ENCODE results near the gene TARS2.

DNA sequence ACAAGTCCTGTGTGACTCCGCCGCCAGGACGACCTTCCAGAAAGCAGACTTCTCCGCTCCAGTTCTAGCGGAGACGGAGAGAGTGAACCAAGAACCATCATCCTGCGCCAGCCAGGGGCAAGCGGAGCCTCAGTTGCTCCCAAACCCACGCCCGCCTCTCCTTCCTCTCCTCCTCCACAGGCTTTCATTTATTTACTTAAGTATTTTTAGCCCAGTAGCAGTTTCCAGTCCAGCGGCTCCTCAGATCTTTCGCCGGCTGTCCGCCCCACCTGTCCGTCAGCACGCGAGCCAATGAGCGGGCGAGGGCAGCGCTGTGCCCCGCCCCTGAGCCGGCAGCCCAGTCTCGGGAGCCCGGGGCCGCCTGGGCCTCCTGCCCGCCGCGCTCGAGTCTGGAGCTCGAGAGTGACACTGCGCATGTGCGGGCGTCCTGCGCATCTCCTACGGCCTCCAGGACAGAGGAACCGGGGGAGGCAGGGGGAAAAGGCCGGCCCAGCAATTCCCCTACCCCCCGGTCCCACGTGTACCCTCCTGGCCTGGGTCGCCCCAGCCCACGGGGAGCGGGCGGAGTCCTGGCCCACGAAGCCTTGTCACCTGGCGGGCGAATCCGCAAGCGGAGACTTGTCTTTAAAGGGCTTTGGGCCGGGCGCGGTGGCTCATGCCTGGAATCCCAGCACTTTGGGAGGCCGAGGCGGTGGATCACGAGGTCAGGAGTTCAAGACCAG, 28.3 kb downstream of the TARS2 start, which contains the start of gene FALEC:
- TF ChIP-seq MXI1 (IDR thresholded peaks at IDR 0.05; ENCODE audit: borderline replicate concordance, low read depth, low read length) (no peak), SMC3 (IDR thresholded peaks at IDR 0.05; ENCODE audit: low read depth, low read length) (no peak), MAZ (IDR thresholded peaks at IDR 0.05; ENCODE audit: borderline replicate concordance, low read depth, low read length) (peak; percentile 39), POLR2A (IDR thresholded peaks at IDR 0.05; ENCODE audit: low read depth, low read length) (0 out of 2 replicates have a peak, but pooled peaks have one; percentile 7), MAFK (IDR thresholded peaks at IDR 0.05; ENCODE audit: low read depth, low read length) (no peak), RAD21 (IDR thresholded peaks at IDR 0.05; ENCODE audit: low read length) (no peak), RFX5 (IDR thresholded peaks at IDR 0.05; ENCODE audit: low read depth, low read length) (no peak), BHLHE40 (IDR thresholded peaks at IDR 0.05; ENCODE audit: low read depth, low read length) (no peak), CEBPB (IDR thresholded peaks at IDR 0.05; ENCODE audit: low read depth, low read length) (no peak), NFE2L2 (IDR thresholded peaks at IDR 0.05; ENCODE audit: low read depth, low read length) (no peak), CHD1 (IDR thresholded peaks at IDR 0.05; ENCODE audit: low read depth, low read length) (no peak), RCOR1 (IDR thresholded peaks at IDR 0.05; ENCODE audit: insufficient replicate concordance, low read length) (no peak)
- TF ChIP-seq, protein P1, sequence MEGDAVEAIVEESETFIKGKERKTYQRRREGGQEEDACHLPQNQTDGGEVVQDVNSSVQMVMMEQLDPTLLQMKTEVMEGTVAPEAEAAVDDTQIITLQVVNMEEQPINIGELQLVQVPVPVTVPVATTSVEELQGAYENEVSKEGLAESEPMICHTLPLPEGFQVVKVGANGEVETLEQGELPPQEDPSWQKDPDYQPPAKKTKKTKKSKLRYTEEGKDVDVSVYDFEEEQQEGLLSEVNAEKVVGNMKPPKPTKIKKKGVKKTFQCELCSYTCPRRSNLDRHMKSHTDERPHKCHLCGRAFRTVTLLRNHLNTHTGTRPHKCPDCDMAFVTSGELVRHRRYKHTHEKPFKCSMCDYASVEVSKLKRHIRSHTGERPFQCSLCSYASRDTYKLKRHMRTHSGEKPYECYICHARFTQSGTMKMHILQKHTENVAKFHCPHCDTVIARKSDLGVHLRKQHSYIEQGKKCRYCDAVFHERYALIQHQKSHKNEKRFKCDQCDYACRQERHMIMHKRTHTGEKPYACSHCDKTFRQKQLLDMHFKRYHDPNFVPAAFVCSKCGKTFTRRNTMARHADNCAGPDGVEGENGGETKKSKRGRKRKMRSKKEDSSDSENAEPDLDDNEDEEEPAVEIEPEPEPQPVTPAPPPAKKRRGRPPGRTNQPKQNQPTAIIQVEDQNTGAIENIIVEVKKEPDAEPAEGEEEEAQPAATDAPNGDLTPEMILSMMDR (conservative IDR thresholded peaks at IDR 0.05; ENCODE audit: low read depth, low read length), result no peak
- TF ChIP-seq, protein P2, sequence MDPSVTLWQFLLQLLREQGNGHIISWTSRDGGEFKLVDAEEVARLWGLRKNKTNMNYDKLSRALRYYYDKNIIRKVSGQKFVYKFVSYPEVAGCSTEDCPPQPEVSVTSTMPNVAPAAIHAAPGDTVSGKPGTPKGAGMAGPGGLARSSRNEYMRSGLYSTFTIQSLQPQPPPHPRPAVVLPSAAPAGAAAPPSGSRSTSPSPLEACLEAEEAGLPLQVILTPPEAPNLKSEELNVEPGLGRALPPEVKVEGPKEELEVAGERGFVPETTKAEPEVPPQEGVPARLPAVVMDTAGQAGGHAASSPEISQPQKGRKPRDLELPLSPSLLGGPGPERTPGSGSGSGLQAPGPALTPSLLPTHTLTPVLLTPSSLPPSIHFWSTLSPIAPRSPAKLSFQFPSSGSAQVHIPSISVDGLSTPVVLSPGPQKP (IDR thresholded peaks at IDR 0.05; ENCODE audit: borderline replicate concordance, low read depth, low read length), result no peak

Data from IMR-90 (cell line).